AG04450 (cell line): ENCODE results near the gene CEP104. TPM values are rescaled to one million over a fixed set of nuclear protein-coding genes. Genes with fewer than 3 reads are reported as not detected.

ENCODE experiments used
- CTCF ChIA-PET: fragments of 300-600, 350-600 bp; formaldehyde crosslinking; extraction: SDS; loops from one replicate; lab custom pipeline; 2022; ENCODE audit warnings: antibody characterized with exemption, inconsistent platforms; lab: Charles Lee
- POLR2A ChIA-PET: fragments of 350-600 bp; formaldehyde crosslinking; extraction: SDS; loops from one replicate; lab custom pipeline; 2021; ENCODE audit warnings: antibody characterized with exemption, inconsistent platforms; lab: Yijun Ruan, JAX
- DNase-seq: peaks from one replicate; pipeline ENCODE4 v3.0.0-alpha.2; 2011; ENCODE audit warnings: low read depth, low spot score
- H3K27ac ChIP-seq: one replicate; pipeline ENCODE4 v1.5.1; 2012; ENCODE audit warnings: low read depth, low read length, control low read depth
- H3K27me3 ChIP-seq: one replicate; pipeline ENCODE4 v1.6.0; 2012; ENCODE audit warnings: low read length; ENCODE audit not compliant: control insufficient read depth, insufficient read depth
- H3K4me3 ChIP-seq: 2 replicates; pipeline ENCODE4 v1.5.1; 2011; ENCODE audit warnings: mild to moderate bottlenecking, low read depth, low read length, control low read depth
- H3K9me3 ChIP-seq: 2 replicates; pipeline ENCODE4 v1.5.1; 2012; ENCODE audit warnings: low read length; ENCODE audit not compliant: control insufficient read depth, insufficient read depth
- CTCF ChIP-seq: IDR thresholded peaks from 2 replicates; pipeline ENCODE4 v1.5.1; 2011; ENCODE audit warnings: low read depth, low read length, control low read depth, inconsistent platforms
- polyA plus RNA-seq: library from polyadenylated mRNA; depleted of rRNA; stranded (reverse); fragments of >200 nt; gene quantifications from 2 replicates; pipeline ENCODE4 v1.2.3, GENCODE V29; 2011

Gene CEP104
- polyA plus RNA-seq, 1 experiment = 38.4 TPM

- no peaks in the 10 kb centered on the region for H3K27me3 ChIP-seq
- H3K4me3 ChIP-seq = no peak overlapping the region
- DNase-seq = no peak
- no peak overlapping the region for H3K27ac ChIP-seq
- ChIA-PET POLR2A (no interaction called here), CTCF (interaction anchor here (0.7 kb wide), 1 partner anchor 7 kb away, joined by 4 read pairs; no protein-coding TSS in a partner anchor)
- no peak for TF ChIP-seq CTCF
- no peaks in the 10 kb centered on the region for H3K9me3 ChIP-seq
These were observed 10.5 kb downstream of the CEP104 start for GRCh38 chr1:3846541-3846940.

GRCh38 chr1:3842912-3843311, 14.1 kb downstream of the CEP104 start:
- no peak for DNase-seq
- Histone ChIP-seq H3K27ac (no peak overlapping the region), H3K9me3 (peaks cover 2% of the 10 kb centered on the region; the same call in 1 of the 2 replicates), H3K27me3 (no peaks in the 10 kb centered on the region), H3K4me3 (no peak overlapping the region)
- ChIA-PET POLR2A (no interaction called here), CTCF (no interaction called here)
- no peak for TF ChIP-seq CTCF

GRCh38 chr1:3841491-3841890, 15.5 kb downstream of the CEP104 start:
- POLR2A ChIA-PET = no interaction called here
- Histone ChIP-seq H3K9me3 (peaks cover 9% of the 10 kb centered on the region; the same call in 1 of the 2 replicates), H3K27me3 (no peaks in the 10 kb centered on the region), H3K27ac (no peak overlapping the region), H3K4me3 (no peak overlapping the region)
- TF ChIP-seq CTCF = no peak
- DNase-seq = no peak
- CTCF ChIA-PET = no interaction called here

DNA sequence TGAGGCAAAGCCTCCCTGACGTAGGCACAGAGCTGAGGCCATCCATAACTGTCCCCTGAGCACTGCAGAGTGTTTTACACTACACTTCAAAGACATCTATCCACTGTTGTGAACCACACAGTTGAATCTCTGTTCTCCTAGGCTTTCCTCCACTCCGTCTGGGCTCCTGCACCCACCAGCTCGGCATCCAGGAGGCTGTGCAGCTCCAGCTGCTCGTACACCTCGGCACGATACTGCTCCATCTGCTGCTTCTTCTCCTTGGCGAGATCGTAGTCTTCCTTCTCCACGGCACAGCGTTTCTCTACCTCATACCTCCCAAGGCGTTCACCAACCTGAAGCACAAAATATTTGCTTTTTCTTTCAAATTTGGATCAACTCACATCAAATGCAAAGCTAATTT, 18.2 kb downstream of the CEP104 start:
- H3K27me3 ChIP-seq = no peaks in the 10 kb centered on the region
- no peak for TF ChIP-seq CTCF
- CTCF ChIA-PET = no interaction called here
- peaks cover 9% of the 10 kb centered on the region; the same call in 1 of the 2 replicates for H3K9me3 ChIP-seq
- DNase-seq = no peak
- POLR2A ChIA-PET = no interaction called here
- no peak overlapping the region for H3K4me3 ChIP-seq
- H3K27ac ChIP-seq = no peak overlapping the region

DNA sequence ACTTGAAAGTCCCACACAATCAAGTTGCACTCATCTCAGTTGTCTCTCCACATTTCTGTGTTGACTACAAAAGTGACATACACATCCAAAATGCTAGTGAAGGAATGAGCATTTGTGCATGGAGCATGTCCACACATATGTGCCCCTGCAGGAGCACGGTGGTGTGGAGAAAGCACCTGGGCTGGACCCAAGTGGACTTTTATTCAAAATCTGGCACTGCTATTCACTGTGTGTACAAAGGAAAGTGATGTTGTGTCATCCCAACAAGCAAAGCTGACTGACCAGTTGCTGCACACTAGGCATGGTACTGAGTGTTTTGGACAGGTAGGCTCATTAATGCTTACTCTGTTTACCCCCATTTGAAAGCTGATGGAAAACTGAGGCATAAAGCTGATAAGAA, 19.3 kb downstream of the CEP104 start:
- no peak for DNase-seq
- H3K9me3 ChIP-seq = peaks cover 9% of the 10 kb centered on the region; the same call in 1 of the 2 replicates
- POLR2A ChIA-PET = no interaction called here
- H3K4me3 ChIP-seq = no peak overlapping the region
- H3K27ac ChIP-seq = no peak overlapping the region
- TF ChIP-seq CTCF = no peak
- CTCF ChIA-PET = no interaction called here
- H3K27me3 ChIP-seq = no peaks in the 10 kb centered on the region
